Colon (tissue), 2 donors: ENCODE data around the gene FBXW5.

Experiments
- FAIRE-seq: peaks from 2 replicates; lab custom pipeline; 2012; peaks lifted over from hg19 to GRCh38; lab: Jason Lieb, UNC
- donor health status: control.
- donor health status: control.

FBXW5 gene

GRCh38 chr9:136944519-136945332, at the start of gene FBXW5, which contains the start of gene C8G:
TSS of gene FBXW5 (minus strand) at chr9:136944738. CDS start at chr9:136944083, 655 bp downstream.
TSS of gene C8G (plus strand) at chr9:136945243. CDS start at chr9:136945321, 78 bp downstream.
- no peak for FAIRE-seq

- no peak for FAIRE-seq
Observed at GRCh38 chr9:136992819-136993369, 48.4 kb upstream of the FBXW5 start.

GRCh38 chr9:136991993-136992818, 47.7 kb upstream of the FBXW5 start, which contains the start of gene PAXX:
TSS of gene PAXX (plus strand) at chr9:136992422. CDS start at chr9:136992444, 22 bp downstream.
- FAIRE-seq, result no peak

- FAIRE-seq, result no peak
Observed at GRCh38 chr9:136990242-136990911, 45.8 kb upstream of the FBXW5 start.

- no peak for FAIRE-seq
Observed at GRCh38 chr9:136988872-136989271, 44.3 kb upstream of the FBXW5 start.

GRCh38 chr9:136985853-136986252, 41.3 kb upstream of the FBXW5 start:
- no peak for FAIRE-seq

GRCh38 chr9:136985027-136985602, 40.6 kb upstream of the FBXW5 start:
- no peak for FAIRE-seq

GRCh38 chr9:136984464-136985026, 40.0 kb upstream of the FBXW5 start:
- no peak for FAIRE-seq

- FAIRE-seq, result no peak
Observed at GRCh38 chr9:136983656-136984314, 39.2 kb upstream of the FBXW5 start.

- FAIRE-seq, result no peak
Observed at GRCh38 chr9:136983167-136983566, 38.6 kb upstream of the FBXW5 start.

GRCh38 chr9:136982232-136983051, 37.9 kb upstream of the FBXW5 start, which contains the start of gene LCNL1:
TSS of gene LCNL1 (plus strand) at chr9:136982993. CDS start at chr9:136983587, 594 bp downstream.
- FAIRE-seq, result no peak

- no peak for FAIRE-seq
Observed at GRCh38 chr9:136981588-136982231, 37.2 kb upstream of the FBXW5 start.

GRCh38 chr9:136980669-136981478, 36.3 kb upstream of the FBXW5 start:
- no peak for FAIRE-seq

- no peak for FAIRE-seq
Observed at GRCh38 chr9:136979769-136980587, 35.4 kb upstream of the FBXW5 start.

GRCh38 chr9:136978865-136979544, 34.5 kb upstream of the FBXW5 start:
- FAIRE-seq, result no peak

GRCh38 chr9:136978073-136978864, 33.7 kb upstream of the FBXW5 start:
- no peak for FAIRE-seq
